Immature natural killer cell (primary cell): ENCODE data around the gene FAM184A. TPM values are rescaled to one million over a fixed set of nuclear protein-coding genes. Genes with fewer than 3 reads are reported as not detected.
A peak's percentile ranks its signal among the peaks of the same experiment; 100 is the strongest.

Experiments
- DNase-seq, 3 donors: peaks; one replicate each; pipeline ENCODE4 v3.0.0; 2022; ENCODE audit warnings: mixed read lengths in 1 of 3
- H3K27ac Mint-ChIP-seq, 6 donors: one replicate each; pipeline ENCODE4 v1.8.0; 2020; ENCODE audit warnings: mixed read lengths in 6 of 6, mild to moderate bottlenecking in 5 of 6, inconsistent platforms in 4 of 6, moderate library complexity in 3 of 6
- H3K27me3 Mint-ChIP-seq, 3 donors: one replicate each; pipeline ENCODE4 v1.8.0; 2020 to 2021; ENCODE audit warnings: low read depth in 3 of 3, mild to moderate bottlenecking in 3 of 3, mixed read lengths in 3 of 3, moderate library complexity in 3 of 3, inconsistent platforms in 1 of 3
- H3K36me3 Mint-ChIP-seq, 3 donors: one replicate each; pipeline ENCODE4 v1.8.0; 2020; ENCODE audit warnings: mixed read lengths in 3 of 3, inconsistent platforms in 2 of 3, mild to moderate bottlenecking in 2 of 3
- H3K4me1 Mint-ChIP-seq, 2 donors: one replicate each; pipeline ENCODE4 v1.8.0; 2020; ENCODE audit warnings: inconsistent platforms in 2 of 2, mild to moderate bottlenecking in 2 of 2, mixed read lengths in 2 of 2, moderate library complexity in 1 of 2
- H3K4me3 Mint-ChIP-seq, 5 donors: one replicate each; pipeline ENCODE4 v1.8.0; 2020; ENCODE audit warnings: mild to moderate bottlenecking in 5 of 5, mixed read lengths in 5 of 5, inconsistent platforms in 3 of 5, moderate library complexity in 3 of 5
- H3K9me3 Mint-ChIP-seq, 6 donors: one replicate each; pipeline ENCODE4 v1.8.0; 2020; ENCODE audit warnings: mild to moderate bottlenecking in 6 of 6, mixed read lengths in 6 of 6, inconsistent platforms in 4 of 6, moderate library complexity in 3 of 6
- polyA plus RNA-seq, 3 donors: library from polyadenylated mRNA; unstranded; fragments of 300-500 nt; fragmentation: Illumina TruSeq; gene quantifications; one replicate each; pipeline ENCODE4 v1.2.3, GENCODE V29; 2021

FAM184A gene
- polyA plus RNA-seq, 3 donors from 2014 or later = 0.13 TPM; not detected in 2

DNA sequence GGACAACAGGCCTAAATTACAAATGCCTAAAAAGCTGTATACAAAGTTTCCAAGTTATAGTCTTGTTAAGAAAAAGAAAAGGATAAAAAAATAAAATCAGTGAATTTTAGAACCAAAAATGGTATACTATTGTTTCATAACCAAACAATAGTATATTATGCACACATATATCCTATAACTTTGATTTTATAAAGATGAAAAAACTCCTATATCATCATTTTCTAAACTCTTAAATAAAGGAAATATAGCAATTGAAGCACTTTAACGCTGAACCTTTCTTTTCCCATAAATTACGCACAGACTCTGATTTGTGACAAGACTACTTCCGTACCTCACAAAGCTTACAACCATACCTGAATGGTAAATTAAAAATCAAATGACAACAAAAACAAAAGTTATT is 107.6 kb downstream of the FAM184A start:
- Mint-ChIP-seq H3K4me3 (no peak overlapping the region), H3K9me3 (no peaks in the 10 kb centered on the region), H3K27ac (no peak overlapping the region), H3K27me3 (peaks cover 0 to 3% (median 2%) of the 10 kb centered on the region in 3 donors), H3K36me3 (no peaks in the 10 kb centered on the region), H3K4me1 (no peaks in the 10 kb centered on the region)
- DNase-seq = no peak

DNA sequence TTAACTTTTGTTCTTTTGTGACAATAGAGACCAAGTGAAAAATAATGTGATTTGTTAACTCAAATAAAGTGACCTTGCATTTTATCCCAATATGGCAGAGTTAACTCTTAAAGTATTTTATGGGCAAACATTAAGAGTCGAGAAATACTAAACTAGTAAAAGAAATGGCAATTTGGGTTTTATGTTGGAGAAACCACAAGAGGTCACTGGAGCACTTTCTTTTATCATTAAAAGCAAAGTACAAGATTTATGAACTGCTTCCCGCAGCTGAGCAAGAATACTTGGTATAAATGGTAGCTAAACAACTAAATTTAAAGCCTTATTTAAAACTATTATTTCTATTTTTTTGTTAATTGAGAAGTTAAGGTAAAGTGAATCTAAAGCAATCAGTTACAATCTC is 110.0 kb downstream of the FAM184A start:
- H3K4me3 Mint-ChIP-seq = no peak overlapping the region
- H3K9me3 Mint-ChIP-seq = no peaks in the 10 kb centered on the region
- DNase-seq = no peak
- H3K27ac Mint-ChIP-seq = no peak overlapping the region
- H3K36me3 Mint-ChIP-seq = no peaks in the 10 kb centered on the region
- H3K27me3 Mint-ChIP-seq = peaks cover 0 to 3% (median 0%) of the 10 kb centered on the region in 3 donors
- no peaks in the 10 kb centered on the region for H3K4me1 Mint-ChIP-seq

DNA sequence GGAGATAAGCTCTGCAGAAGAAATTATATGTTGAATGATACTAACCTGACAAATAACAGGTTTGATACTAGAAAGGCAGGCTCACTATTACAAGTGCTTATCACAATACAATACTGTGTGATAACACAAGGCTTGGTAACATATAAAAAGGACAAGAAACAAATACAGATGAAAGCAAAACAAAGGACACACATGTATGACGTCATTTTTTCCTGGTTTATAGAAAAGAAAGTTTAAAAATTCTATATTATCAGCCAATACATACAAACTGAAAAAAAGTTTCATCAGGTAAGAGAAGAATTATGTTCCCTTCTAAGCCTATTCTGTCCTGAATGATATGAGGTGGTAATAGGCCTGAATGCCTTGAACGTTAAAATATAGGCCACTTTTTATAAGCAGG is 111.2 kb downstream of the FAM184A start:
- Mint-ChIP-seq H3K4me1 (no peaks in the 10 kb centered on the region), H3K4me3 (no peak overlapping the region), H3K27me3 (peaks cover 0 to 3% (median 0%) of the 10 kb centered on the region in 3 donors), H3K36me3 (no peaks in the 10 kb centered on the region), H3K27ac (no peak overlapping the region), H3K9me3 (no peaks in the 10 kb centered on the region)
- no peak for DNase-seq

DNA sequence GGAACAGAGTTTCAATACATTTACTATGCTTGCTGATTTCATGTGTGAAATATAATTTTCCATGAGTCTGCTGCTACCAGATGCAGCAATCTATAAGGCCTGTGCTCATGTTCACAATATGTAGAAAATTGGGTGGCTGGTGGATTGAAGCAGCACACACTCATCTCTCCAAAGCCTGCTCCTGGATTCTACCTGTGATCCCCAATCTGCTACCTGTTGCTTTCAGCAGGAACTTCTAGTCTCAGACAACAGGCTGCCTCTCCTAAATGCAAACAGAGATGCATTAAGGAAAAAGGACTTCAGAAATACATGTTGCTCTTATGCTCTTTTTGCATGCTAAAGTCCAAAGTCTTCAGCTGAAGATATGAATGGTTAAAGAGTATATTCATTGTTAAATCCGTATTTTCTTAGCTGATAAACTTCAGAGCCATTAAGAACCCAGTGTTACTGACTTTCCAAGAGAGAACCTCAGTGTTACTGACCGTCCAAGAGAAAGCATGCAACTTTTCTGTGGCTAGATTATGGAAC is 112.6 kb downstream of the FAM184A start:
- DNase-seq = no peak
- Mint-ChIP-seq H3K4me1 (no peaks in the 10 kb centered on the region), H3K4me3 (no peak overlapping the region), H3K9me3 (no peaks in the 10 kb centered on the region), H3K27me3 (no peaks in the 10 kb centered on the region), H3K27ac (no peak overlapping the region), H3K36me3 (no peaks in the 10 kb centered on the region)

DNA sequence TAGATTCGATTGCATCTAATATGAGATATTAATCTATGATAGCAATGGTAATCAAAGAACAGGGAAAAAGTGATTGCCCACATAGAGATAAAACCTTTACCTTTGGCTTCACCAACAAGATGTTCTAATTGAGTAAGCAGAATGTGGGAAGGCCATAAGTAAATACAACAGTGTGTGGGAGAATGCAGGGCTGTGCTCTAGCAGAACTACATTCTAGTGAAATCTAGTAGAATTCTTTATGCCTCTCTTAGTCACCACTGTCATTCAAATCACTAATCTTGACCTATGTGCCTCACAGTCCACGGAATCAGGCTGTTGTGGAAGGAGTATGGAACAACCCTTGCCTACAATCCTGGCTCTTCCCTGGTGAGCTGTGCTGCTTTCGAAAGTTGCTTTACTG is 113.1 kb downstream of the FAM184A start:
- H3K27ac Mint-ChIP-seq = no peak overlapping the region
- no peak overlapping the region for H3K4me3 Mint-ChIP-seq
- no peaks in the 10 kb centered on the region for H3K27me3 Mint-ChIP-seq
- no peaks in the 10 kb centered on the region for H3K4me1 Mint-ChIP-seq
- no peaks in the 10 kb centered on the region for H3K9me3 Mint-ChIP-seq
- DNase-seq = no peak
- H3K36me3 Mint-ChIP-seq = no peaks in the 10 kb centered on the region

- Mint-ChIP-seq H3K36me3 (no peaks in the 10 kb centered on the region), H3K9me3 (no peaks in the 10 kb centered on the region), H3K27ac (no peak overlapping the region), H3K27me3 (peaks cover 0 to 2% (median 0%) of the 10 kb centered on the region in 3 donors), H3K4me1 (no peaks in the 10 kb centered on the region), H3K4me3 (no peak overlapping the region)
- no peak for DNase-seq
Observed at GRCh38 chr6:118963003-118963402, 115.5 kb downstream of the FAM184A start.

GRCh38 chr6:118959903-118960302 is 118.6 kb downstream of the FAM184A start:
- Mint-ChIP-seq H3K9me3 (no peaks in the 10 kb centered on the region), H3K27ac (no peak overlapping the region), H3K27me3 (peaks cover 0 to 2% (median 2%) of the 10 kb centered on the region in 3 donors), H3K36me3 (peaks cover 0 to 3% (median 0%) of the 10 kb centered on the region in 3 donors), H3K4me1 (no peaks in the 10 kb centered on the region), H3K4me3 (no peak overlapping the region)
- DNase-seq = no peak

GRCh38 chr6:118953391-118953790 is 125.1 kb downstream of the FAM184A start:
- Mint-ChIP-seq H3K36me3 (peaks cover 0 to 3% (median 0%) of the 10 kb centered on the region in 3 donors), H3K27ac (no peak overlapping the region), H3K9me3 (peaks cover 0 to 7% (median 1%) of the 10 kb centered on the region in 6 donors), H3K4me3 (no peak overlapping the region), H3K27me3 (peaks cover 0 to 4% (median 0%) of the 10 kb centered on the region in 3 donors), H3K4me1 (no peaks in the 10 kb centered on the region)
- no peak for DNase-seq

- Mint-ChIP-seq H3K9me3 (peaks cover 0 to 10% (median 1%) of the 10 kb centered on the region in 6 donors), H3K27me3 (peaks cover 0 to 4% (median 0%) of the 10 kb centered on the region in 3 donors), H3K4me1 (no peaks in the 10 kb centered on the region), H3K27ac (no peak overlapping the region), H3K36me3 (peaks cover 0 to 3% (median under 1%) of the 10 kb centered on the region in 3 donors), H3K4me3 (no peak overlapping the region)
- DNase-seq = no peak
Observed at GRCh38 chr6:118952683-118953082, 125.8 kb downstream of the FAM184A start.

DNA sequence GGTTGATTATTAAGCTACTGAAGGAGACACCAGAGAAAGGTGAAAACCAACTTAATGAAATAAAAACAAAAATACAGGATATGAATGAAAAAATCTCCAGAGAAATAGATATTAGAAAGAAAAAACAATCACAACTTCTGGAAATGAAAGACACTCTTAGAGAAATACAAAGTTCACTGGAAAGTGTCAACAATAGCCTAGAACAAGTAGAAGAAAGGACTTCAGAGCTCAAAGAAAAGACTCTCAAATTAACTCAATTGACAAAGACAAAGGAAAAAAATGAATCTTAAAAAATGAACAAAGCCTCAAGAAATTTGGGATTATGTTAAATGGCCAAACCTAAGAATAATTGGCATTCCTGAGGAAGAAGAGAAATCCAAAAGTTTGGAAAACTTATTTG is 133.2 kb downstream of the FAM184A start:
- H3K9me3 Mint-ChIP-seq = peaks cover 34 to 68% (median 44%) of the 10 kb centered on the region in 6 donors
- no peak overlapping the region for H3K4me3 Mint-ChIP-seq
- H3K27ac Mint-ChIP-seq = no peak overlapping the region
- peaks cover 11 to 26% (median 26%) of the 10 kb centered on the region in 3 donors for H3K36me3 Mint-ChIP-seq
- no peak for DNase-seq
- no peaks in the 10 kb centered on the region for H3K4me1 Mint-ChIP-seq
- peaks cover 0 to 9% (median 8%) of the 10 kb centered on the region in 3 donors for H3K27me3 Mint-ChIP-seq

- DNase-seq = no peak
- peaks cover 0 to 9% (median 5%) of the 10 kb centered on the region in 3 donors for H3K27me3 Mint-ChIP-seq
Observed at GRCh38 chr6:118940770-118941169, 137.7 kb downstream of the FAM184A start.

DNA sequence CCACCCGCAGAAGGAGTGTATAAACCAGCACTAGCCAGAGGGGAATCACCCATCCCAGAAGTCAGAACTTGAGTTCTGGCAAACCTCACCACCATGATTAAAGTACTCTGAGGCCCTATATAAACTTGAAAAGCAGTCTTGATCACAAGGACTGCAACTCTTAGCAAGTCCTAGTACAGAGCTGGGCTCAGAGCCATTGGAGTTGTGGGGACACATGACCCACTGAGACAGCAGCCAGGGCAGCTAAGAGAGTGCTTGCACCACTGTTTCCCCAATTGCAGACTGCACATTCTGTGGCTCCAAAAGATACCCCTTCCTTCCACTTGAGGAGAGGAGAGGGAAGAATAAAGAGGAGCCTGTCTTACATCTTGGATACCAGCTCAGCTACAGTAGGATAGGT is 138.8 kb downstream of the FAM184A start:
- Mint-ChIP-seq H3K27ac (no peak overlapping the region), H3K9me3 (peaks cover 12 to 28% (median 15%) of the 10 kb centered on the region in 6 donors), H3K27me3 (peaks cover 2 to 9% (median 2%) of the 10 kb centered on the region in 3 donors), H3K36me3 (peaks cover 13 to 27% (median 16%) of the 10 kb centered on the region in 3 donors), H3K4me3 (no peak overlapping the region), H3K4me1 (peaks cover 16 to 17% of the 10 kb centered on the region in 2 donors)
- DNase-seq = no peak

More at GRCh38 chr6:118940770-118941169, 137.7 kb downstream of the FAM184A start:
- Mint-ChIP-seq H3K27ac (no peak overlapping the region), H3K4me3 (no peak overlapping the region), H3K36me3 (peaks cover 18 to 33% (median 24%) of the 10 kb centered on the region in 3 donors), H3K9me3 (peaks cover 22 to 38% (median 25%) of the 10 kb centered on the region in 6 donors), H3K4me1 (peaks cover 9% of the 10 kb centered on the region in 2 donors)

GRCh38 chr6:118935978-118936703 is 142.3 kb downstream of the FAM184A start:
- H3K9me3 Mint-ChIP-seq = no peaks in the 10 kb centered on the region
- H3K4me1 Mint-ChIP-seq = peaks cover 27 to 41% of the 10 kb centered on the region in 2 donors
- no peak for DNase-seq
- peak overlapping the region; percentile 83 to 93 (median 89) for H3K27ac Mint-ChIP-seq
- peaks cover 2 to 8% (median 5%) of the 10 kb centered on the region in 3 donors for H3K27me3 Mint-ChIP-seq
- peak overlapping the region in 4 of 5 donors; percentile 36 to 94 (median 92) for H3K4me3 Mint-ChIP-seq
- peaks cover 9 to 12% (median 10%) of the 10 kb centered on the region in 3 donors for H3K36me3 Mint-ChIP-seq

GRCh38 chr6:118935331-118935668 is 143.2 kb downstream of the FAM184A start:
- Mint-ChIP-seq H3K27ac (peak overlapping the region; percentile 83 to 93 (median 89)), H3K4me1 (peaks cover 27 to 48% of the 10 kb centered on the region in 2 donors), H3K27me3 (peaks cover 2 to 8% (median 3%) of the 10 kb centered on the region in 3 donors), H3K9me3 (no peaks in the 10 kb centered on the region), H3K36me3 (peaks cover 16 to 18% (median 17%) of the 10 kb centered on the region in 3 donors), H3K4me3 (peak overlapping the region; percentile 91 to 95 (median 93))
- no peak for DNase-seq
